GM19324 (cell line): Measurements from ENCODE around the gene SLF1.
"Not testable (repeated sequence)": the region's sequence is repeated elsewhere in the genome, so short reads cannot be mapped to it uniquely, and the experiment has no call there.

Experiments used
- ATAC-seq: cut with Tn5 transposase; IDR thresholded peaks from one replicate; pipeline ENCODE4 v1.9.1; 2021; ENCODE audit warnings: mild to moderate bottlenecking, moderate library complexity; ENCODE audit not compliant: unreplicated experiment, low FRiP score

Gene SLF1

DNA sequence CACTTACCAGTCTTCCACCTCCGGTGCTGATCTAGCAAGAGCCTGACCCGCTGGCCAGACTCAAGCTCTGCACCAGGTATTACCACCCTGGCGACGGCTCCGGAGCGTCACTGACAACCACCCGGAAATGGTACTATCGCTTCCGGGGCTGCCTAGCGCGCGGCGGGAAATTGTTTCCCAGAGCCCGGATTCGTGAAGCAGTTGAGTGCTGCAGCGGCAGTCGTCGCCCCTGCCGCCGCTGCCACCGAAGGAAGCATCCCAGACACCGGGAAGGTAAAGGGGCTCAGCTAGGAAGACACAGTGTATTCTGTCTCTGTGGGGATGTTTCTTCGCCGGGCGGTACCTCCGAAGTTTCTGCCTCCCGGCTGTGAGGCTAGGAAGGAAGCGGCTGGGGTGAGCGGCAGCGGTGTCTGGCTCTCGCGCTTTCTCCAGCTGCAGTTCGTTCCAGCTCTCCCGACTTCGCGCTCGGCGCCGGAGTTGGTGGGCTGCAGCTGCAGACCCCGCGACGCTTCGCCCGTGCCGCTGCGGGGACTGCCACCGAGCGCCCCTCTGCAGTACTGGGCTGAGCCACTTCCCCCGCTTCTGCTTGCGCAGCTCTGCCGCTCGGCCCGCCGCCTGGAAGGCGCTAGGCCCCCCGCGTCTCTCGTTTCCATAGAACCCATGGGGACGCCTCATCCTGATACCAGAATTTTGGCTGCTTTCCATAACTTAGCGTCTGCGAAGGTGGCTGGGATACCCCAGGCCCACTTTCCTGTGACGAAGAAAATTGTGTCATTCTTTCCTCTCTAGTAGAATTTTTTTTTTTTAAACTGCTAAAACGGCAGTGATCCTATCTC, at the start of gene SLF1, which contains the start of gene KIAA0825:
Gene SLF1, plus strand, starts transcription at position 177 of the 836 bp plus-strand sequence. CDS start 10,142 bp downstream, outside the sequence.
Gene KIAA0825, minus strand, starts transcription at position 112 of the 836 bp plus-strand sequence. CDS start 81,478 bp downstream, outside the sequence.
- peak; percentile 98 for ATAC-seq

DNA sequence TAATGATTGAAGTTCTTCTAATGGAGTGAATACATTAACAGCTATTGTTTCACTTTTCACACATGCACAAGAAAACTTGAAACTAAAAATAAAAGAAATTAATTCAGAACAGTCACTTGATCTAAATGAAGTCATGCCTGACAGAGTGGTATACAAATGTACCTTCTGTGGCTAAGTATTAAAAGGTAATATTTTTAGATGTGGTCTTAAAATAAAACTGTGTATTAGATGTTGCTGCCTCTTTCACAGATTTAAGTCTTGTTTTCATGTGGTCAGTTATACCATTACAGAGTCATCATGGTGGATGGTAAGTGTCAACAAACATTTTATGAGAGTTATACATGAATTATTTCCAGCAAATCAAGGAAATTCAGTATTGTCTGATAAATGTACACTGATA, 47.1 kb upstream of the SLF1 start:
- ATAC-seq: no peak

DNA sequence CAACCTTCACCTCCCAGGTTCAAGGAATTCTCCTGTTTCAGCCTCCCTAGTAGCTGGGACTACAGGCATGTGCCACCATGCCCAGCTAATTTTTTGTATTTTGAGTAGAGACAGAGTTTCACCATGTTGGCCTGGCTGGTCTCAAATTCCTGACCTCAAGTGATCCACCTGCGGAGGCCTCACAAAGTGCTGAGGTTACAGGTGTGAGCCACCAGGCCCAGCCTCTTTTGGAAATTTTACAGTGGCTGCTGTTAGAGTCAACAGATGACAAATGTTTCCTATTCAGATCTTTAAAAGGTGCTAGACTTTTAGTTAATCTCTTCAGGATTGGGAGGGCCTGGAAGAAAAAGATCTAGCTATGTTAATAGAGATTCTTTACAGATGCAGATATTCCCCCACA, 45.1 kb upstream of the SLF1 start:
- ATAC-seq: not testable (repeated sequence)

DNA sequence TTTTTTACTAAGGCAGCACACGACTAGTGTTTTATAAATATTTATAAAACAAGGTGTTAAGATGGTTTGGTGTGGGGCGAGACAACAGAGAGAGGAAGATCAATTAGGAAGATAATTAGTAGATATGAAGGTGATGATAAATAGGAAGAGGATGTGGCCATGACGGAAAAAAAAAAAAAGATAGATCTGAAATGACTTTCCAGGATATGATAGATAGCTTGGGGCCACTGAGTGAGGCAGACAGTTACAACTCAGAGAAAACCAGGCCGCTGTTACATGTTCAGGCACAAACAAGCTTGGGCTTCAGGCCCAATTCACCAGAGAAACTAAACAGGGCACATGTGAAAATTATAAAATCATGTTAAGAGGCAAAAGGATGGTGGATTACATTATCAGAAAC, 43.3 kb upstream of the SLF1 start:
- ATAC-seq: no peak

DNA sequence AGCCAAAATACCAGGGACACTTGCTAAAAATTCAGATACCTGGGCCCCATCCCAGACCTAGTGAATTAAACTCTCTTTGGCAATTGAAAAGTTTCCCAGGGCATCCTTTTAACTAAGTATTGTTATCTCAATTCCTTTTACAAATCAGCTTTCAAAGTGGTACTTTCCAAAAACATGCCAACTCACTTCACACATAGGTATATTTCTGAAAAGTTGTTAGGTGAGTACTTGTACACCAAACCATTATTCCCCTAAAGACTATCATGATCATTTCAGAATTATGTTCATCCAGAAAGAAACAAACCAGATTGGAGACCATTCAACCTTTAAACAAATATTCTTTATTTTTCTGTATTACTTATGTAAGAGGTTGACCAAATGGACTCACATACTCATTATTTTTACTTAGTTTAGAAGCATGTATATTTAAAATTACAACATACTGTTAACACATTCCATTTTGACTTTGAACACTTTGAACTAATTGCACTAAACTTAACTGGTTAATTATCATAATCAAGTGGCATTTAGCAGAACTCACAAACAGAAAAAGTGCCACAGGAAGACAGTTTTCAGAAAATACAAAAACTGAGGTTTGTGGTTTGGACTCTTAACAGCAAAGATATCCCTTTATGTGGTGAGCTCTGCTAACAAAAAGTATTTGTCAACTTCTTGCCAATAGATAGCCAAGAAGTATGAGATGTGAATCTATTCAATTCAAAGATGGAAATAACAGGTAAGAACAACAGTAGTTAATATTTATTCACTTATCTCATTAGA, 40.8 kb upstream of the SLF1 start:
- peak; percentile 80 for ATAC-seq

DNA sequence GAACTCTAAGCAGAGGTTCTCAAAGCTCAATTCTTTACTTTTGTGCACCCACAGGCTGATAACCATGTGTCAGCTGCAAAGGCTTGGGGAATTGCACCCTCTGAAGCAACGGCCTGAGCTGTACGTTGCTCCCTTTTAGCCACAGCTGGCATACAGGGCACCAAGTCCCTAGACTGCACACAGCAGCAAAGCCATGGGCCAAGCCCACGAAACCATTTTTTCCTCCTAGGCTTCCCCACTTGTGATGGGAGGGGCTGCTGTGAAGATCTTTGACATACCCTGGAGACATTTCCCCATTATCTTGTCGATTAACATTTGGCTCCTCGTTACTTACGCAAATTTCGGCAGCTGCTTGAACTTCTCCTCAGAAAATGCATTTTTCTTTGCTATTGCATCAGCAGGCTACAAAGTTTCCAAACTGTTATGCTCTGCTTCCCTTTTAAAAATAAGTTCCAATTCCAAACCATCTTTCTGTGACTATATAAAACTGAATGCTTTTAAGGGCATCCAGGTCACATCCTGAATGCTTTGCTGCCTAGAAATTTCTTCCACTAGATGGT, 23.1 kb upstream of the SLF1 start:
- ATAC-seq: no peak

DNA sequence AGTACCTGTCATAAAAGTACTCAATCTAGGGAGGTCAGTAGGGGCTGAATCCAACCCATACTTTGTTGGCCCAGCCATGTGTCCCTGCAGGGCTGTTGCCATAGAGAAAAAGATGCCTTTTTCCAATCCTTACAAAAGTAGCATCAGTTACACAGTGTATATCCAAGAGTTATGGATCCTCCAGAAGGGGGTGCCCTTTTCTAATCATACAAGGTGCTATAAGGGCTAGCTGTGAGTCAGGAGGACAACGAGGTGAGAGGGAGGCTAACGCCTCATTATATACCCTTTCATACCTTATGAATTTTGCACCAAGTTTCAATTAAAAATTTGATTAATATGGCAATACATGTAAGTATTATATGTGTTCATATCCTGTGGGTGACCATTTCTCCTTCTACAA, 4.9 kb upstream of the SLF1 start:
- ATAC-seq: no peak

DNA sequence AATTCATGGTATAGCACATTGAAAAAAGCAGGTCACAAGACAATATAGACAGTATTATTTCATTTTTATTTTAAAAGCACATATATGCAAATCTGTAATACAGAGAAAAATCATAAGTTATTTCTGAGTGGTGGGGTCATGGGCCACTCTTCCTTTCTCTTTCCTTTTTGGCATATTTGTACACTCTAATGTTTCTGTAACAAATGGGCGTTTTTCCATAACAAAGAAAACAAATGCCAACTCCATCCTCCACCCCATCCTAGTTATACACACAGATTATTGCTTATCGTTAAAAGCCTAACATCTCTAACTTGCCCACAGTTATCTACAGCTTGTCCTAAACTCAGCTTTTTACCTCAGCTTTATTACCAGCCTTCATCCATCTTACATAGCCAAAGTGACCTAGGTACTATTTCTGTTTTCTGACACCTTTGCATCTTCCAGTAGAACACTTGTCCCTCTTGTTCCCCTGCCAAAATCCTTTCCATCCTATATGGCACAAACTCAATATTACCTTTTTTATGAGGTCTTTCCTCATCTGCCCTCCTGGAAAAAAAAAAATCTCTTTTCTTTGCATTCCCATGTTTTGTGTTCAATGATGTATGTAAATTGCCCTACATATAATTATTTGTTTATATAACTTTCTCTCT, 4.2 kb upstream of the SLF1 start:
- no peak for ATAC-seq

DNA sequence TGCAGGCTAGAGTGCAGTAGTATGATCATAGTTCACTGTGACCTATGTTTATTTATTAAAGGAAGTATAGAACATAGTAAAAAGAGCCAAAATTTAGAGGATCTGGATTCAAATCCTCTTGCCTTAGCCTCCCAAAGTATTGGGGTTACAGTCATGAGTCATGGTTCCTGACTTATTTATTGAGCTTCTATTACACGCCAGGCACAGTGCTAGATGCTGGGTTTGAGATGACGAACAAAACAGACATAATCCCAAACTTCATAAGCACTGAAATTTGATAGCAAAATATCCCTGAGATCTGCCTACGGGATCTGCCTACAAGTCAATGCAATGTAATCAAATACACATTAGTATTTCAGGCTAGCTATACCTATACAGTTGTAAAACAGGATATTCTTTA, 2.6 kb upstream of the SLF1 start:
- ATAC-seq: no peak

DNA sequence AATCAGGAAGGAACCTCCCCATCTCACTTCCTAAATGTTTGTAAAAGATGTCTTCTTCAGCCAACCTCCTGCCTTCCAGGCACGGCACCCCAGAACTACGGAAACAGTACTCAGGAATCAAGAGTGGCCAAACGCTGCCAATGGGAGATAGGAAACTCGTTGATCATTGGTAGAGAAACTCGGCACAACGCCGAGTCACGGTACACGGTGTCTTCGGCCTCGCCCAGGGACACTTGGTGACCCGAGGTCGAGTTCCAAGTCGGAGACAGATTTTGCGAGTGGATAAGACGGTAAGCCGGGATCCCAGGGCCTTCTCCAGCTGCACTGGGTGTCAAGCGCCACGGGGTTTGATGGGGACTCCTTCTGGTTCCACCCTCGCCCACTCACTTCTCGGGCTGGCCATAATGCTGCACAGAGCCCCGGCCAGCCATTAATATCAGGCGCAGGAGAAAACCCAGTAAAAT, 408 bp upstream of the SLF1 start:
- ATAC-seq: peak; percentile 40

DNA sequence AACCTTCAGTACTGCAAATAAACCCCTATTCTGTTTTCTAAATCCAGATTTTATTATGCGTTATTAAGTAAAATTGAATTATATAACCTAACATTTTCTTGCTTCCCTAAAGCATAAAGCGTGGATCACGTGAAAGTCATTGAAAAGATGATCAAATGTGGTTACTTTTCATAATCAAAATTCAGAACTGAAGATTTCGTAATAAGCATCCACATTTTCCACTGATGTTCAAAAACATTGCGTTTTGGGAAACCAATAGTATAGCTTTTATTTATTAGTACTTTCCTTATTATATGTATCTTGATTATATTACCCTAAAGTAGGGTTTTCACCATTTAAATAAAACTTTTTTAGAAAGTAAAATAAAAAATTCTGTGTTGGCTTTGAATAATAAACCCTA, 1.8 kb downstream of the SLF1 start:
- no peak for ATAC-seq

DNA sequence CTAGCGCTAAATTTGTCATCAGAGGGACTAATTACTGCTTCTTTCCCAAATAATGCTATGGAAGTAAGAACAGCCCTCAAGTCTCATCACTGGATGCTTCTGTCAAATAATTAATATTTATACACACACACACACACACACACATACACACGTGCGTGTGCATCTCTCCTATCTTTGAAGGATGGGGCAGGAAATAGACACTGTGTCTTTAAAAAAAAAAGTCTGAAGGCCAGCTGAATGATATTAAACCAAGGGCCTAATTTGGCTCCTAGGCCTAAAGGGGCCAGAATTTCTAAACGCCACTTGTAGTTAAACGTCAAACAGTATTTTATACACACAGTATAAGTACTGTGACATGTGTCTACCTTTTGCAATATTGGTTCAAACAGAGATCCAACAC, 3.3 kb downstream of the SLF1 start:
- ATAC-seq: no peak

DNA sequence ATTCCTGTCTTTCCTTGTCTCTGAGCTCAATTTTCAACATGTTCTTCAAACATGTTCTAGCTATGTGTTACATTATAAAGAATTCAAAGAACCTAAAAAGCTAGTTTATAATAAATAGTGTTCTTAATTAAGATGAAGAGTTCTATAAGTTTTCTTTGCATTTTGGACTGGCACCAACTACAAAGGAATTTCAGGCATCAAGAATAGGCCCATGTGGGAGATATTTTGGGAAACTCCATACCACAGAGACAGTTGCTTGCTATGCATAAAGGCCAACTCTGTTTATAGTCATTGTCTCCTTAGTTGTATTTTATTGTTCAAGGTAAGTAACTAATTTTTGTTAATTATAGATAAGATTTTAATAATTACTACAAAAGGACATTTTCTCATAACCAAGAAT, 4.5 kb downstream of the SLF1 start:
- ATAC-seq: no peak

DNA sequence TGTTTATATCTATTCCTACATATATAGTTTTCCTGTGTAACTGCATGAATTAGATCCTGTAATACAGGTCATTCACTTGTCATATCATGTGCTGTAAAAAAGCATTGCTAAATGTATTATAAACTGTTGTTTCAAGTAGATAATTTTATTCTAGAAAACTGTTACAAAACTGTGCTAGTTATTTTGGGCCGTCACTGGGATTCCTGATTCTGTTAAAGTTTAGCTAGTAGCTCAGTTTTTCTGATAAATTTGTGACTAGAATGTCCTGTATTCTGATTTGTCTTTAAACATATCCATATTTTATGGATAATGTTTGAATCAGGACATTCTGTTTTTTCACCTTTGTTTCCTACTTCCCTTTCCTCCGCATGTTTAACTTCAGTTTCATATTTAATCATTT, 5.4 kb downstream of the SLF1 start:
- no peak for ATAC-seq

DNA sequence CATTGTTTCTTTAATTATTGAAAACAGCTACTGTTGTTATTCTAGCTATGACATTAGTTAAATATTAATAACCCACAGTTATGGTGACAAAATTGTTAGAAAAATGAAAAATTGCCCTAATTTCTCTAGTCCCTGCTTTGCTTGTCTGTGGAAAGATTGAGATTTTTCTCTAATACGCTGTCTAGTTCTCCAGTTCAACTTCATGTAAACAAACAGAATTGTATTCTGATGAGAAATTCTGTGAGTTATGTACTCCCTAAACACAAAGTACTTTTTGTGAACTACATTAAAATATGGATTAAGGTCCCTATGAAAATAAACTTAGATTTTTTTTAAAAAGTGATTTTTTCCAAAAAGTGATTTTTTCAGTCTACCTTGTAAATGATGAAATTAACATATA, 8.7 kb downstream of the SLF1 start:
- no peak for ATAC-seq

DNA sequence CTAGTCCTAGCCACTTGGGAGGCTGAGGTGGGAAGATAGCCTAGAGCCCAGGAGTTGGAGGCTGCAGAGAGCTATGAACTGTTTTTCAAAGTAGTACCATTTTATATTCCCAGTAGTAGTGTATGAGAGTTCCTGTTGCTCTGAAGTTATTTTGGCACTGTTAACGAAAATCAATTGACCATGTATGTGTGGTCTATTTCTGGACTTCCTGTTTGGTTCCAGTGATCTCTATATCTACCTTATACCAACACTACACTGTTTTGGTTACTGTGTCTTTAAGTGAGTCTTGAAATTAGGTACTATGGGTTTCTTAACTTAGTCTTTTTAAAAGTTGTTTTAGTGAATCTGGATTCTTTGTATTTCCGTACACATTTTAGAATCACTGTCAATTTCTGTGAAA, 13.6 kb downstream of the SLF1 start:
- ATAC-seq: peak; percentile 75

DNA sequence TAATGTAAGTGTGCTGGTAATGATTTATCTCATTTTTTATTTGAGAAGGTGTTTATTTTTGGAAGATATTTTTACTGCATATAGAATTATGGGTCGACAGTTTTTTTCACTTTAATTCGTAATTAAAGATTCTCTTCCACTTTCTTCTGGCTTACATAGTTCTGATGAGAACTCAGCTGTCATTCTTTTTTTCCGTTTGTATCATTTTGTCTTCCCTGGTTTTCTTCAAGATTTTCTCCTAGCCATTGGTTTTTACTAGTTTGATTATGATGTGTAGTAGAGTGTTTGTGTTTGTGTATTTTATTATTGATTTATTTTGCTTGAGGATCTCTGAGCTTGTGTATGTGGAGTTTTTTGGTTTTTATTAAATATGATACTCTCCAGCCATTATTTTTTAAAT, 21.7 kb downstream of the SLF1 start:
- no peak for ATAC-seq

DNA sequence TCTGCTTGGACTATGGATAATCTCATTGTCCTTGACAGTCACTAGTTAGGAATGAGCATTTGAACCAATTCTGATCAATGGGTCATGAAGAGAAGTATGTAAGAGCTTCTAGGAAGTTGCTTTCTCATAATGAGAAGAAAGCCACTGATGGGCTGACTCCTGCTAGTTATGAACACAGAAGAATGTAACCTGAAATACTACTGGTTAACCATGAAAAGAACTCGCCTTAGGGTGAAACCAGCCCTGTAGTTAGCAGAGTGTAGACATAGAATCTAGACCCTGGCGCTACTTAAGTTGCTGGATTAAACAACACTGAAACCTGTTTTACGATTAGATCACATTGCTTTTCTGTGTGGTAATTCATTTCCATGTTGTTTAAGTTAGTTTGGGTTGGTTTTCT, 26.6 kb downstream of the SLF1 start:
- ATAC-seq: no peak

DNA sequence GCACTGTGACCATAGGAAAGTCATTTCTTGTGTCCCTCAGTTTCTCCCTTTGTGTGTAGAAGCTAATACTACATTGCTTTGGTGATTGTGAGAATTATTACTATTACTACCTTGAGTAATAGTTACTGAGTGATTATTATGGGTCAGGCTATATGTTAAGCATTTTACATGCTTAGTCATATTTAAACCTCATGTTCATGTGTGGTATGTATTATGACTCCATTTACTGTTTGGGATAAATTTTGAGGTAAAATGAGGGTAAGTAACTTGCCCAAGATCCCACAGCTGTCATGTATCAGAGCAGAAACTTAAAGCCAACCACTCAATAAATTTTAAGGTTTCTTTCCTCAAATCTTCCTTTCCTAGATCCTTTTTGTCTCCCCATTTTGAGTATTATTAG, 28.3 kb downstream of the SLF1 start:
- ATAC-seq: no peak

DNA sequence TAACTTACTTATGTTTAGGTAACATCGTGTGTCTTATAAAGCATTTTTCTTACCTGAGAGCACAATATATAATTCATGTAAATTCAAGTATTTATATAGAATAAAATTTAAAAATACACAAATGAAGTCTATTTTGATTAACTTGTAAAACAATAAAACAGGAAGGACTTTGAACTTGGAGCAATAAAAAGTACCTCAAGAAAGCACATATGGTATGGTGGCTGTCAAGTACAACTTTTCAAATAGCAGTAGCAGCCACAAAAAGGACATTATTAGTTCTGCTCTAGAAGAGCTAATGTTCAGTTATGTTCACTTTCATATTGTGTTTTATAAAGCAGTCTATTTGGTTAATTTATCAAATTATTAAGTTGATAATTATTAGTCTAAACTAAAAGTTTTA, 31.4 kb downstream of the SLF1 start:
- ATAC-seq: no peak

DNA sequence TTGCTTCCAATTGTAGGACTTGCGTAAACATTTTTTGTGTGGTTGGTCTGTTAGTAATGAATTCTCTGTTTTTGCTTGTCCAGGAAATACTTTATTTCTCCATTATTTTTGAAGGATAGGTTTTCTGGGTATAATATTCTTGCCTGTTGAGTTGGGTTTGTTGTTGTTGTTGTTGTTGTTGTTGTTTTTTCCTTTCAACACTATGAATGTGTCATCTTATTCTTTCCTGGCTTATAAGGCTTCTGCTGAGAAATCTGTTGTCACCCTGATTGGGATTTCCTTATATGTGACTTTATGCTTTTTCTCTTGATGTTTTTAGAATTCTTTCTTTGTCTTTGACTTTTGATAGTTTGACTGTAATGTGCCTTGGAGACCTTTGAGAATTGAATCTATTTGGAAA, 39.8 kb downstream of the SLF1 start:
- no peak for ATAC-seq
